ENCODE data around the gene WDR47.

GRCh38 chr1:108972951-108973350 is 69.0 kb downstream of the WDR47 start:
- TF ChIP-seq CTCF (conservative IDR thresholded peaks at IDR 0.05; ENCODE audit: low read depth, low read length), result no peak
- no peak for TF ChIP-seq EZH2 (IDR thresholded peaks at IDR 0.05; ENCODE audit: borderline replicate concordance, low read depth, low read length, poor library complexity, severe bottlenecking)
